ENCODE data around the gene GDI2. TPM values are rescaled to one million over a fixed set of nuclear protein-coding genes. Genes with fewer than 3 reads are reported as not detected.
"Not testable (repeated sequence)": the region's sequence is repeated elsewhere in the genome, so short reads cannot be mapped to it uniquely, and the experiment has no call there.

Gene GDI2
- total and polyA plus RNA-seq, 10 donors = 100 to 272 (median 198) TPM

DNA sequence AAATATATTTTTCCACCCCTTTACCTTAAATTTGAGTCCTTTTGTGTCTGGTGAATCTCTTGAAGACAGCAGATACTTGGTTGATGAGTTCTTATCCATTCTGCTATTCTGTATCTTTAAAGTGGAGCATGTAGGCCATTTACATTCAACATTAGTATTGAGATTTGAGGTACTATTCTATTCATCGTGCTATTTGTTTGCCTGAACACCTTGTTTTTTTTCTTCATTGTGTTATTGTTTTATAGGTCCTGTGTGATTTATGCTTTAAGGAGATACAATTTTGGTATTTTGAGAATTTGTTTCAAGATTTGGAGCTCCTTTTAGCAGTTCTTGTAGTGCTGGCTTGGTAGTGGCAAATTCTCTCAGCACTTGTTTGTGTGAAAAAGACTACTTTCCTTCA, 29.9 kb downstream of the GDI2 start:
- H3K4me1 ChIP-seq = peaks cover 0 to 54% (median 1%) of the 10 kb centered on the region in 6 donors
- intact Hi-C loops (cut with DNase I; ENCODE audit: low total_unique reads) = no loop called here
- H3K9me3 ChIP-seq = peaks cover 0 to 9% (median 0%) of the 10 kb centered on the region in 8 donors
- WGBS, 5 donors = 91 to 100% (median 97%) methylated on average over 1 of the region's 1 CpG
- no peaks in the 10 kb centered on the region for H3K27me3 ChIP-seq (replicated peaks in 1 of 7)
- DNase-seq = no peak
- H3K4me3 ChIP-seq = no peak overlapping the region
- peaks cover 2 to 99% (median 58%) of the 10 kb centered on the region in 6 donors for H3K36me3 ChIP-seq
- TF ChIP-seq, protein P1, sequence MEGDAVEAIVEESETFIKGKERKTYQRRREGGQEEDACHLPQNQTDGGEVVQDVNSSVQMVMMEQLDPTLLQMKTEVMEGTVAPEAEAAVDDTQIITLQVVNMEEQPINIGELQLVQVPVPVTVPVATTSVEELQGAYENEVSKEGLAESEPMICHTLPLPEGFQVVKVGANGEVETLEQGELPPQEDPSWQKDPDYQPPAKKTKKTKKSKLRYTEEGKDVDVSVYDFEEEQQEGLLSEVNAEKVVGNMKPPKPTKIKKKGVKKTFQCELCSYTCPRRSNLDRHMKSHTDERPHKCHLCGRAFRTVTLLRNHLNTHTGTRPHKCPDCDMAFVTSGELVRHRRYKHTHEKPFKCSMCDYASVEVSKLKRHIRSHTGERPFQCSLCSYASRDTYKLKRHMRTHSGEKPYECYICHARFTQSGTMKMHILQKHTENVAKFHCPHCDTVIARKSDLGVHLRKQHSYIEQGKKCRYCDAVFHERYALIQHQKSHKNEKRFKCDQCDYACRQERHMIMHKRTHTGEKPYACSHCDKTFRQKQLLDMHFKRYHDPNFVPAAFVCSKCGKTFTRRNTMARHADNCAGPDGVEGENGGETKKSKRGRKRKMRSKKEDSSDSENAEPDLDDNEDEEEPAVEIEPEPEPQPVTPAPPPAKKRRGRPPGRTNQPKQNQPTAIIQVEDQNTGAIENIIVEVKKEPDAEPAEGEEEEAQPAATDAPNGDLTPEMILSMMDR (IDR thresholded peaks at IDR 0.05 in 8 of 11, conservative IDR thresholded peaks at IDR 0.05 in 3 of 11) = no peak
- TF ChIP-seq POLR2A (IDR thresholded peaks at IDR 0.05) = no peak
- no peak for TF ChIP-seq POLR2AphosphoS5 (IDR thresholded peaks at IDR 0.05)
- H3K27ac ChIP-seq = no peak overlapping the region

DNA sequence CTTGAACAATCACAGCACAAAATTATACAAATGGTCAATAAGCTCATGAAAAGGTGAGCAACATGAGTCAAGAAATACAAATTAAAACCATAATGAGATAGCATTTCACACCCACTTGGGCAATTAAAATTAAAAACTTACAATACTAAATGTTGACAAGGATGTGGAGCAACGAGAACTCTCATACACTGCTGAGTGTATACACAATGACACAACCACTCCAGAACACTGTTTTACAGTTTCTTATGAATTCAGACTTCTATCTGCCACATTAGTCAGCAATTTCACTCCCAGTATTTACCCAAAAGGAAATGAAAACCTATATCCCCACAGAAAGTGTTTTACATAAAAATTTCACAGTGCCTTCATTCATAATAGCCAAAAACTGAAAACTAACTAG, 31.1 kb downstream of the GDI2 start:
- H3K4me1 ChIP-seq = peaks cover 0 to 54% (median 5%) of the 10 kb centered on the region in 6 donors
- TF ChIP-seq POLR2A (IDR thresholded peaks at IDR 0.05) (no peak), POLR2AphosphoS5 (IDR thresholded peaks at IDR 0.05) (no peak)
- TF ChIP-seq, protein P1 (IDR thresholded peaks at IDR 0.05 in 8 of 11, conservative IDR thresholded peaks at IDR 0.05 in 3 of 11) = no peak
- 52 to 85% (median 76%) methylated on average over 1 of the region's 1 CpG for WGBS, 5 donors
- H3K36me3 ChIP-seq = peaks cover 2 to 99% (median 48%) of the 10 kb centered on the region in 6 donors
- no peak for DNase-seq
- peaks cover 0 to 11% (median 2%) of the 10 kb centered on the region in 8 donors for H3K9me3 ChIP-seq
- intact Hi-C loops (cut with DNase I; ENCODE audit: low total_unique reads) = no loop called here
- H3K27me3 ChIP-seq (replicated peaks in 1 of 7) = no peaks in the 10 kb centered on the region
- no peak overlapping the region for H3K27ac ChIP-seq
- H3K4me3 ChIP-seq = no peak overlapping the region

DNA sequence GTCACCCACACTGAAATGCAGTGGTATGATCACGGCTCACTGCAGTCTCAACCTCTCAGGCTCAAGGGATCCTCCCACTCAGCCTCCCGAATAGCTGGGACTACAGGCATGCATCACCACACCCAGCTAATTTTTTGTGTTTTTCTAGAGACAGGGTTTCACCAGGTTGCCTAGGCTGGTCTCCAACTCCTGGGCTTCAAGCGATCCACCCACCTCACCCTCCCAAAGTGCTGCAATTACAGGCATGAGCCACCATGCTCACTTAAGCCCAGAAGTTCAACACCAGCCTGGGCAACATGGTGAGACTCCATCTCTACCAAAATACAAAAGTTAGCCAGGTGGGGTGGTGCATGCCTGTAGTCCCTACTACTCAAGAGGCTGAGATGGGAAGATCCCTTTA, 33.5 kb downstream of the GDI2 start:
- Histone ChIP-seq H3K9me3 (peaks cover 0 to 11% (median 2%) of the 10 kb centered on the region in 8 donors), H3K36me3 (peaks cover 2 to 99% (median 29%) of the 10 kb centered on the region in 6 donors), H3K27me3 (replicated peaks in 1 of 7) (no peaks in the 10 kb centered on the region), H3K4me3 (no peak overlapping the region), H3K27ac (peak overlapping the region in 1 of 8 donors; percentile 9), H3K4me1 (peaks cover 16 to 78% (median 29%) of the 10 kb centered on the region in 6 donors)
- DNase-seq = no peak
- intact Hi-C loops (cut with DNase I; ENCODE audit: low total_unique reads) = no loop called here
- 71 to 98% (median 81%) methylated on average over 3 of the region's 3 CpGs for WGBS, 5 donors
- TF ChIP-seq, protein P1 (IDR thresholded peaks at IDR 0.05 in 8 of 11, conservative IDR thresholded peaks at IDR 0.05 in 3 of 11) = no peak
- no peak for TF ChIP-seq POLR2AphosphoS5 (IDR thresholded peaks at IDR 0.05)
- TF ChIP-seq POLR2A (IDR thresholded peaks at IDR 0.05) = no peak

DNA sequence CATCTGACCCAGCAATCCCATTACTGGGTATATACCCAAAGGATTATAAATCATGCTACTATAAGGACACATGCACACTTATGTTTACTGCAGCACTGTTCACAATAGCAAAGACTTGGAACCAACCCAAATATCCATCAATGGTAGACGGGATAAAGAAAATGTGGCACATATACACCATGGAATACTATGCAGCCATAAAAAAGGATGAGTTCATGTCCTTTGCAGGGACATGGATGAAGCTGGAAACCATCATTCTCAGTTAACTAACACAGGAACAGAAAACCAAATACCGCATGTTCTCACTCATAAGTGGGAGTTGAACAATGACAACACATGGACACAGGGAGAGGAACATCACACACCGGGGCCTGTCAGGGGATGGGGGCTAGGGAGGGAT, 35.5 kb downstream of the GDI2 start:
- DNase-seq; intact Hi-C loops (cut with DNase I; ENCODE audit: low total_unique reads); H3K27me3 ChIP-seq (replicated peaks in 1 of 7); H3K9me3 ChIP-seq; H3K4me3 ChIP-seq: not testable (repeated sequence)
- Histone ChIP-seq H3K4me1 (peaks cover 16 to 88% (median 34%) of the 10 kb centered on the region in 6 donors), H3K36me3 (peaks cover 0 to 99% (median 22%) of the 10 kb centered on the region in 6 donors), H3K27ac (peak overlapping the region in 3 of 8 donors; percentile 66 to 74 (median 73))
- WGBS, 5 donors = 74 to 97% (median 84%) methylated on average over 3 of the region's 3 CpGs

DNA sequence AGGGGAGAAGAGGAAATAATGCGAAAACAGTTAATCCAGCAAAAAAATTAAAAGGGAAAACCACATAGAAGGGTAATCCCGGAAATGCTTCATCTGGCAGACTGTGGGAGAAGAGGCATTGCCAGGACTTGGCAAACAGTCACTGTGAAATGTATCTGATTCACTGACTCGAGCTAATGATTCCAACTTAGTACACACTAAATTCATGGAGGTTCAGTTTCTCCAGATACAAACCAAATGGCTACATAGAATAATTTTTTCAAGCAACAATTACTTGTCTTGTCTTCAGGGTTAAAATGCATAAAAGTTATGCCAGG, 36.4 kb downstream of the GDI2 start:
- Histone ChIP-seq H3K27ac (peak overlapping the region in 7 of 8 donors; percentile 3 to 74 (median 69)), H3K4me1 (peaks cover 16 to 80% (median 34%) of the 10 kb centered on the region in 6 donors), H3K9me3 (peaks cover 0 to 5% (median 0%) of the 10 kb centered on the region in 8 donors), H3K4me3 (no peak overlapping the region), H3K27me3 (replicated peaks in 1 of 7) (no peaks in the 10 kb centered on the region), H3K36me3 (peaks cover 0 to 99% (median 27%) of the 10 kb centered on the region in 6 donors)
- TF ChIP-seq POLR2AphosphoS5 (IDR thresholded peaks at IDR 0.05) (no peak), POLR2A (IDR thresholded peaks at IDR 0.05) (no peak)
- TF ChIP-seq, protein P1 (IDR thresholded peaks at IDR 0.05 in 8 of 11, conservative IDR thresholded peaks at IDR 0.05 in 3 of 11) = no peak
- no peak for DNase-seq
- intact Hi-C loops (cut with DNase I; ENCODE audit: low total_unique reads) = no loop called here
- WGBS, 5 donors = 24 to 54% (median 30%) methylated on average over 3 of the region's 3 CpGs

Measured in spleen (tissue), 11 donors.